GM19043 (cell line): ENCODE data around the gene PARD3.
"Not testable (repeated sequence)": the region's sequence is repeated elsewhere in the genome, so short reads cannot be mapped to it uniquely, and the experiment has no call there.

Experiments
- ATAC-seq: cut with Tn5 transposase; IDR thresholded peaks from one replicate; pipeline ENCODE4 v1.9.1; 2021; ENCODE audit warnings: low read depth; ENCODE audit not compliant: unreplicated experiment

The PARD3 gene

DNA sequence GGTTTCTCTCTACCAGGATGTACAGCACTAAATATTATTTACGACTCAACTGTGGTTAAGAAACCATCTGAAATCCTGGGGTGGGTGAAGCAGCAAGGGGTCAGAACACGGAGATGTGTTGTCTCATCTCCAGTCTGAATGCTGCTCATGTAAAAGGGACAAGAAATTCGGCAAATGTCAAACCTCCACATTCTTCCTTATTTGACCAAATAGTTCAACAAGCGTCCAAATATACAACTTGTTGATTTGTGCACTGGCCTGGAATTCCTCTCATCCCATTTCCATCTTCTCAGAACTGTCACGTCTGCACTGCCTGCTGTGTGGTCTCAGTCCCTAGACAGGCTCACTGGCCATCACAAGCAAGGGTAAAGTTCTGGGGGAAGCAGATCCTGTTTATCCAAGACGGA is 520.0 kb downstream of the PARD3 start:
- ATAC-seq = no peak

DNA sequence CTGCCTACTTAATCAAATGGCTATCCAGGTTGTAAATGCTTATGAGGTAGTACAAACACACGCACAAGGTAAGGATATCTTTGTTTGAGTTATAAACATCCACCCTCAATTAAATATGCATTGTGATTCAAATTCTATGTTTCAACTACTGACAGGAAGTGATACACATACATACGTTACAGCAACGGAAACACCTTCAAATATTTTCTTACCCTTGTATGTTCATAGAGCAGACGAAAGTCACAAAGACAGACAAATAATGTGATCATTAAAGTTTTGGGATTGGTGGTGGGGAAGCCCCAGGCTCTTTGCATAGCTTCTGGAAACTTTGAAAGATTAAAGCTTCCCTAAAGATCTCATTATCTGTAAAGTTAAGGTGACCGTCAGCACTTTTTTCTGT is 521.0 kb downstream of the PARD3 start:
- no peak for ATAC-seq

DNA sequence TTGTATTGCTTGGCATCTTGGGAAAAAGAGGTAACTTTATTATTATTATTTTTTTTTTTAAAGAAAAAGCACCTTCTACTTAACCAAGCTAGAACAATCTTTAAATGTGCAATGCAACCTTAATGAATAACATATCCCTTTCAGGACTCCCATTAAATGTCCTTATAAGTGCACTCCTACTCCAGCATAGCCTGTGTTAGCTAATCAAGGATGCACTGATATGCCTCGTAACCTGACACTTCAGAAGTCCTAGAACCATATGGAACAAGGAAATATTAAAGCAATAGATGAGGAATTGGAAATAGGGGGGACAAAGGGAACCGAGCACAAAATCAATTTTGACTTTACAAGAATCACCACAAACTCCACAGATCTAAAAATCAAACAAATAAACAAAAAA is 522.4 kb downstream of the PARD3 start:
- ATAC-seq = no peak

DNA sequence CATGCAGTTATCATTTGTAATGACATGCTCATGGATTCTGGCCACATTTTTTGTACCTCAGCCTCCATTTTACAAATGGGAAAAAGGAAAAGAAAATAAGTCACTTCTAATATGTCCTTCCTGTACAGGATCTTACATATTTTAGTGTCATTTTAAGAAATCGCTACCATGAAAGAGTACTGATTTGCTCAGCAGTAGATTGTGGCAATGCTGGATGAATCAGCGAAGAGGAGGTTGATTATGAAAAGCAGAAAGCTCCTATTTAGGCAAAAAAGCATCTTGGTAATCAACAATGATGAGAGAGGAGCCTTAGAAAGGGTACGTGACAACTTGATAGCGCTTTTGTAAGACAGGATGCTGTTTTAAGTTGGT is 522.9 kb downstream of the PARD3 start:
- ATAC-seq = no peak

DNA sequence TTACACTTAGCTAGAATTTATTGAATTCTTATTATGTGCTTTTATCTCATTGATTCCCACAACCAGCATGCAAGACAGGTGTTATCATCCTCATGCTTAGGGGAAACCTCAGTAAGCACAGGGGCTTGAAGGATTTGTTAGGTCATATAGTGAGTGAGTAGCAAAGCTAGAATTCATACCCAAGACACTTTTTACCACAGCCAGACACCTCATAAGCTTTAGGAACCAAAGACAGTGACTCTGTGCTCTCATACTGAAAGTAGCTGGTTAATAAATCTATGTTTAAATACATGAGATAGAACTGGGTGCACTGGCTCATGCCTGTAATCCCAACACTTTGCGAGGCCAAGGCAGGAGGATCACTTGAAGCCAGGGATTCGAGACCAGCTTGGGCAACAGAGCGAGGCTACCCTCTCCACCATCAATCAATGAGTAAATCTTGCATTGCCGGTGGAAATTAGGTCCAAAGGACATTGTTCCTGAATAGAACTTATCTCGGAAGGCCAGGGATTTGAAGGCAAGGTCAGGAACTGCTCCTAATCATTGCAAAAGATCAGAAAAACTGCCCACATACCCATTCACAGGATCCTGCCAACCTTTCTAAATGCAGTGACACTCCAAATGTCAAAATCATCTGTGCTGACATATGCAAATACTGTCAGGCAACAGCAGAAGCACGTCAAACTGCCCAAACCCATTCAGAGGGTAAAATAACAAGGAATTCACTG is 523.5 kb downstream of the PARD3 start:
- peak; percentile 90 for ATAC-seq

DNA sequence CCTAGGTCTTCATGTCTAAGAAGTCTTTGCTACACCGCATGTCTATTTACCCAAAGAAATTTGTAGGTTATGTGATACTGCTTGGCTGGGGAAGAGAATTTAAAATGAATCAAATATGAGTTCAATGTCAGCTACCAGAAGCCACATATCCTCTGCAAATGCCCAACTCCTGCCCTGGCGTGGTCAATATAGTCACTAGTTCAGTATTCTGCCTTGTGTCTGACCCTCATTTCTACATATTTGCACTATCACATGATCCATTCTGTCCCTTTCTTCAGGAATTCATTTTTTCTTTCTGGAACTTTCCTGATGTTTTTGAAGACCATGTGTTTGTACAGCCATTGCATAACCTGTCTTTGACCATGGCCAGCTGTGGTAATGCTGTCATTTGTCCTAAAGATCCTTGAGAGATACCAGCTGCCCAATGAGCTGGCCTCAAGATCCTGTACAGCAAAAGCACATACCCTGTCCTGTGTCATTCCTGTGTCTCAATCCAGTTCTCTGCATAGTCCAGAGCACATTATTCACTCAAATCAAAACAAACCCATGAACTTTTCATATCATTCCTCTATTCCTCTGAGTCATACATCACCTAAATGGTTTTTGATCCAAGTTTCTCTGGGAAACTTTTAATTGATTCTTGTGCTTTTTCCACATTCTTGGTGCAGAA is 524.5 kb downstream of the PARD3 start:
- no peak for ATAC-seq

DNA sequence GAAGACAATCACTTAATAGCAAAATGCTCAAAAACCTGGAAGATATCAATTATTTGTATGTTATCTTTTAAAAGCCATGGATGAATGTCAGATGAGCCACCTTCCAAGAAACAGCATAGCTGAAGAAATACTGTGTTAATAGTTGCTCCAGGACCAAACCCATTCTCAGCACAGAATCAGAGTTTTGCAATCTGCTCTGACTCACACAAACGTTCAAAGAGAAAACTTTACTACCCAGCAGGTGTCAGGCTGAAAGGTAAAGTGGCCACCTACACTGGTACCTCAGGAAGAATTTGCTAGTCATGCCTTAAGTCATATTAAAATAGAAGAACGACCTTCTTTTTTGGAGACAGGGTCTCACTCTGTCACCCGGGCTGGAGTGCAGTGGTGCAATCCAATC is 526.5 kb downstream of the PARD3 start:
- no peak for ATAC-seq

DNA sequence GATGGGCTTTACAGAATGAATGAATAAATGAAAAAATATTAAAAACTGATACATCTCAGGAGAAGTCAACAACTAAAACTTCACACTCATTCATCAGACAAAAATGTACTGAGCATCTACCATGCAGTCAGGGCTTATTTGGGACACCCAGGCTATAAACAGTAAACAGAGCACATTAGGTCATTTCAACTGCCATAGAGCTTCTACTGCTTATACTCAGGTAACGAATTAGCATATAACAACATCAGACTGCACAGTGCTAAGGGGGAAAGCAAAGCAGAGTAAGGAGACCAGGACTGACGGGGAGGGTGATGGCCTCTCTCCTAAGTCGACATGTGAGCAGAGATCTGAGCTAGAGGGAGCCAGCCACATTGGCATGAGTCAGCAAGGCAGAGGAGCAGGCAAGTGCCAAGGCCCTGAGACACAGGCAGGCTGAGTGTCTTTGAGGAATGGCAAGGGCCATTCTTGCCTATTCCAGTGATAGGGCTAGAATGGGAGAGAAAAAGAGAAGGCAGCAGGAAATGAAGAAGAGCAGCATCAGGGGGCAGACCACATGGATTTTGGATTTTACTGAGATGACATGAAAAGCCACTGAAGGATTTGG is 528.9 kb downstream of the PARD3 start:
- ATAC-seq = no peak

DNA sequence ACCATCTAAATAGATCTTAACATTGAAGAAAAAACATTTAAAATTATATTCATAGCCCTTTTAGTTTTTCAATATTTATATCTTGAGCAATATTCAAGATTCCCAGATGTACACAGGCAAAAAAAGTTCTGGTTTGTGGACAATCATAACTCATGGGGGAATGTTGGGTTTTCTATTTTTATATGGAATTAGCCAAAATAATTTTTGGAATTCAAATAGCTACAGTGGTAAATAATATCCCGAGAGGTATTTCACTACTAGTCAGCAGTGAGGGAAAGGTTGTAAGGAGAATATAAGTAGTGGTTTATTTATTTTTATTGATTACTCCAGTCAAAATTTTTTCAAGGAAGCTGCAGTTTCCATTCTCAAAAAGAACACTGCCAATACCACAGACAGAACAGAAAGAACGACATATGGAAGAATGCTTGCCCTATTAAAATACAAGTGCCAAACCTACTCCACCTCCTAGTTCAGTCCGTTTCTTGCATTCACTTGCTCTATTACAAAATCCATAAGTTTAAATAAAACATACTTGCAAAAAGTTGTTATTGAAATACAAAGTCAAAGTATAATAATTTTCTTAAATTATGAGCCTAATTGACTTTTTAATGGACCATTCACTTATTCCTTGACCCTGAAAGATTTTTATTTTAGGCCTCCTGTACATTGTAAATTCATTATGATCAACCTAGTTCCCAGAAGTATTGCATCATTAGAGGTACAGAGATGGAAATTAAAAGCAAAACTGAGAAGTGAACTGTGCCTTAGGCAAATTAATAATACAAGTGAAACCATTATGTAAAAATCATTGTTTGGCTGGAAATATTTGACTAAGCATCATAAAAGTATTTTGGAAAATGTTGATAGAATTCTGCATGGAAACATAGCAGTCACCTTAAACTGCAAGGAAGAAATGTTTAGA is 533.2 kb downstream of the PARD3 start:
- ATAC-seq = no peak

DNA sequence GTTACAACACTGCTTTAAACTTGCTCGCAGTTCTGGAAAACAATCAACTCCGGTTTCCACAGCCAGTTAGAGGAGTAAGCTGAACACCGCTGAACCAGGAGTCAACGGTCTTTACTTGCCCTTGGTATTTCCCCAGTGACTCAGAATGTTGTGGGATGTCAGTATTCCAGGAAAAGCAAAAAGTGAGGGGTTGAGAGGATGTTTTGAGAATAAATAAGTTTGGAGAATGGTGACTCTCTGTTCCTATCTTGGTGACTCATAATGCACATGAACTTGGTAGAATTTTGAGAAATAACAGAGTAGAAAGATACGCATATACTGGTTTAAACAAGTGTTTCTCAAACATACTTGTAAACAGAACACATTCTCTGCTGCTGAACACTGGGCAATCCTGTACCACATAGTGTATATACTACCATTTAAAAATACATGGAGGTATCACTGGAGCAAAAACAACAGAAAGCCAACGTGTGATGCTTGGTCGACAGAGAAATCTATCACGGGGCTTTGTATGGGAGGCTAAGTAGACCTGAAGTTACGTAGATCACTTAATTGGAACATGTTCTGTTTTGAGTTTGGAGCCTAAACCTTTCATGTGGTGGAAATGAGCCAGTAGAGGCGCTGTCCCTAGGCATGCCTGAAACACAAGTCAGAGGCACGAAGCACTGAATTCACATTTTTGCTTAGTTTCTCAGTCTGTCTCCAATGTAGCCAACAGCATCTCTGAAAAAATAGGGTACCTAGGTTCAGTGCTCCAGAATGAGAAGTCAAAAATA is 534.3 kb downstream of the PARD3 start:
- ATAC-seq = no peak

DNA sequence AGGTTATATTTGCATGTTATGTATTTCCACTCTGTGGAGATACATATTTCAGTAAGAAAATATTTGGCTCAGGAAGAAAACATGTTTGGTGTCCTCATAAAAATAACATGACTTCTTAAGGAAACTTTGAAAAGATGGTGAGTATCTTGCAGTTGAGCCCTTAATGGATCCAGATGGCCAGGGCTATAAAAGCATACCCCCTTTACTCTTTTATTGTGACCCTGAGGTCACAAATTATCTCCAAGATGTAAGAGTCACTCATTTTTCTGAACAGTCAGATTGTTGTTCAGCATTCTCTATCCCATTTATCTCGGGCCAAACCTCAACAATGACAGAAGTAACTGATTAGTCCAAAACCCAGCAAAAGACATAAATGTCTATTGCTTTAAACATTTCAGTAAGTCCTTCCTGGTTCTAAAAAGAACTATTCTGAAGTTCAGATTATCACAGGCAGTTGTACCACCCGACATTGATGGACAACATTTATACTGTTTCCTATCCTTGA is 539.4 kb downstream of the PARD3 start:
- no peak for ATAC-seq

DNA sequence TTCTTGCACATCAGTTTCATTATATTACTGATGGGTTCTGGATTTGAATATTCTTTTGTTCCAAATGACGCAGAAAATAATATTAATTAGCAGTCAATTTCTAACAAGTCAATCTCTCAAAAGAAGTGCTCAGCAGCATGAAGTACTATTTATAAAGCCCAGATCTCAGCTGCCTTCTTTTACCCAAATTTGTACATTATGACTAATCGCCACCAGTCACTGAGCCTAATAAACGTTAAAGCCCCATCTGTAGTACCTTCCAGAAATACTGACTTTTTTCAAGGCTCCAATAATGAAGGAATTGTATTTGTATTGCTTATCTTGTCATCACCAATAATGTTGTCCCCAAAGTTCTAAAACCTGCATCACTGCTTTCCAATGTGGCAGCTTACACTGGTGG is 540.2 kb downstream of the PARD3 start:
- no peak for ATAC-seq

DNA sequence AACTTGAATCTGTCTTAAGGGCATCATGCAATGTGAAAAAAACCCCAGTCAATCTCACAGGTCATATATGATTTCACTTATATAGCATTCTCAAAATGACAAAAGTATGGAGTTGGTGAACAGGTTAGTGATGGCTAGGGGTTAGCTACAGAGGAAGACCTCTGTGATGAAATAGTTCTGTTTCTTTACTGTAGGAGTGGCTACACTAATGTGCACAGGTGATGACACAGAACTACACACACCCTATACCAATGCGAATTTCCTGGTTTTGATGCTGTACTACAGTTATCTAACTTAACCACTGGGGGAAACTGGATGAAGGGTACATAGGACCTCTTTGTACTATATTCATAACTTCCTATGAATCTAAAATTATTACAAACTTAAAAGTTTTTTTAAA is 541.8 kb downstream of the PARD3 start:
- ATAC-seq = no peak

DNA sequence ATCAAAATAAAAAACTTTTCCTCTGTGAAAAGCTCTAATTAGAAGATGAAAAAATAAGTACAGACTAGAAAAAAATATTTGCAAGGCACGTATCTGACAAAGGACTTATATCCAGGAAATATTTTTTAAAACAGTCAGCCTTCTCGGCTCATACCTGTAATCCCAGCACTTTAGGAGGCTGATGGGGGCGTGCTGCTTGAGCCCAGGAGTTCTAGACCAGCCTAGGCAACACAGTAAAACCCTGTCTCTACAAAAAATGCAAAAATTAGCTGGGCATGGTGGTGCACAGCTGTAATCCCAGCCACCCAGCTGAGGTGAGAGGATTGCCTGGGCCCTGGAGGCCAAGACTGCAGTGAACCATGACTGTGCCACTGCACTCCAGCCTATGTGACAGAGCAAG is 542.8 kb downstream of the PARD3 start:
- no peak for ATAC-seq

DNA sequence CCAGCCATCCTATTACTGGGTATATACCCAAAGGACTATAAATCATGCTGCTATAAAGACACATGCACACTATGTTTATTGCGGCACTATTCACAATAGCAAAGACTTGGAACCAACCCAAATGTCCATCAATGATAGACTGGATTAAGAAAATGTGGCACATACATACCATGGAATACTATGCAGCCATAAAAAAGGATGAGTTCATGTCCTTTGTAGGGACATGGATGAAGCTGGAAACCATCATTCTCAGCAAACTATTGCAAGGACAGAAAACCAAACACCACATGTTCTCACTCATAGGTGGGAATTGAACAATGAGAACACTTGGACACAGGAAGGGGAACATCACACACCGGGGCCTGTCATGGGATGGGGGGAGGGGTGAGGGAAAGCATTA is 546.7 kb downstream of the PARD3 start:
- not testable (repeated sequence) for ATAC-seq

DNA sequence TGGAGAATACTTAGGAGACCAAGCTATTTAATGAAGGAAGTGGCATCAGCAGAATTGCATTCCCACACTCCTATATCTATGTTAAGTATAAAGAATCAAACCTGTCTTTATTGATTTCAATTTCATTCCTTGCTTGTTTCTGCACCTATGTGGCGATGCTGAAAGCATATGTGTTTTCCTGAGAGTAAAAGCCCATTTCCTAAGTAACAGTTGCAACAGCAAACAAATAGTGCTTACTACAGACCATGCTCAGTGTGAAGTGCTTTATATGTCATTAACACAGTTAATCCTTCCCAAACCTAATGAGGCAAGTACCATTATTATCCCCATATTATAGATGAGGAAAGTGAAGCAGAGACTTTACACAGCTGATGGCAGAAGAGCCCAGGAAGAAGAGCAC is 552.1 kb downstream of the PARD3 start:
- no peak for ATAC-seq

DNA sequence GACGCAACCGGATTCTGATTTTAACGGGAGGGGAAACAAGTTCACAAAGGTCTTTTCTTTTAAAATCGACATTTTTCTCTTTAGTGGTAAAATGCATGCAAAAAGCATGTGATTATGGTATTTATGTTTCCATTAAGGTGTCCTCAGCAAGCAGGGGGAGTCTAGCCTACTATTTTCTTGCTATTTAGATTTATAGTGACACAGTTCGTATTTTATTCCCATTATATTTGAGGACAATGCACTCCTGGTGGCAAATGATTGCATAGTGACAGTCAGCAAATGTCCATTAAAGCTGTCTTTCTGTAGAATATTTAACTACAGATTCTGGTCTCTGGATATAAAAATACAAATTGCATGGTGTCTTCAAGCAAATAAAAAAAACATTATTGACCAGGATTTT is 554.2 kb downstream of the PARD3 start:
- ATAC-seq = no peak

DNA sequence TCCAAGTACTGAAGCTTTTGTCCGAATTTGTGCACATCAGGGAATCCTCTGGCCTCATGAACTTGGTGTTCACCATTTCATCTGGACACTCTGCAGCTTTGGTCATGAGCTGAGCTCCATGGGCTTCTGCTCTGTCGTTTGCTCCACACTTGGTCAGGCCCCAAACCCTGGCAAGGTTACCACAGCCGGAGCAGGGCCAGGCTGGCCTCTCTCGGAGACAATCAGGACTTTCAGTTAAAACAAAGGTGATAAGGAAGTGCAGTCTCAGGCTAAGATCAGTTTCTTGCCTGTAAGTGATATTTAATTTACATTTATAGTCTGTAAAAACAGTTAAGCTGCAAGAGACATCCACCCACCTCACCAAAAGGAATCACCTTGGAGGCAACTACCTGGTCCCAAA is 558.9 kb downstream of the PARD3 start:
- ATAC-seq = no peak

DNA sequence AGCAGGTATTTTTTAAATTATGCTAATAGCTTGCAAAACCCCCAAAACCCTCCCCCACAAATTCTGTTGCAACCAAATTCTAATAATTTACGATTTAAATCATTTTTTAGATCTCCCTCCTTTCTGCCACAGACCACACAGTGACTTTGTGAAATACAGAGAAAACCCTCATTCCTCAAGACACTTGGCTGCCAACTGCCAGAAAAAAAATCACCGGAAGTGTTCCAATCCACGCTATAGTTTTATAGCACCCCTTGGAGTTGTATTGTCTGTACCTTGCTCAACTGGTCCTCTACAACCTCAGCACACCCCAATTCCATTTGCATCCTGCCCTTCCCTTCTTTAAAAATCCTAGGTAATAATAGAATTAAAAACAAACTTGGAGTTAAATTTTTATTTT is 560.1 kb downstream of the PARD3 start:
- no peak for ATAC-seq

DNA sequence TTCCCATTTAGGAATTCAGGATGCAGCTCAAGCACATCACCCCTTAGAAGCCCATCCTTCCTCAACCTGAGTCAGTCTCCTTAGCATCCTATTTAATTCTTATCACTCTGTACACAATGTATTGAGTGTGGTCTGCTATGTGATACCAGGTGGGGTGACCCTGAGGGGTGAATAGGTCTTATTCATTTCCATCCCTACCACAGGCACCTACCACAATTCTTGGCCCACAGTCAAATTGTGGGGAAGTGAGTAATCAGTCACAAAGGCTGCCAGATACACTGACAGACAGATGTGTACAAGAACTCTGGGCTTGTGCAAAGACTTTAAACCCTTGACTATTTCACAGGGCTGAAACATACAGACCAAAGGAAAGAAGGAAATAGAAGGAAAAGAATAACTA is 560.5 kb downstream of the PARD3 start:
- peak; percentile 70 for ATAC-seq
